Measurements from ENCODE around the gene EMSY.

DNA sequence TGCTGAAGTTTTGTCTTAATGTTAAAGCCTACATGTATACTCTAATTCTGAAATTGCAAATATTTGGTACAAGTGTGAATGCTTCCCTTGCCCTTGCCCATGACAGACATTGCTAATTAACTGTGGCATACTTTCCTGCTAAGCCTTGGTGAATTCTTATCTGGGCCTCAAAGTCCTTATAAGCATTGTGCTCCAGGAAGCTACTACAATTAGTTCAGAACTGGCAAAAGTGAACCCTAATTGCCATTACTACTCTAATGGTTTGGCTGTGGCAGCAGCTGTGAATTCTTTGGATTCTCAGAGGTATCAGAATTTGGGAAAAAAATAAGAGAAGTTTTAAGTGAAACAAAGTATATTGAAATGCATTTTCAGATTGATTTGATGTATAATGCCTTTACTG lies 24.3 kb downstream of the EMSY start:
- TF ChIP-seq TBP (CRISPR knock-in tag; IDR thresholded peaks at IDR 0.05), result no peak
- TF ChIP-seq CTCF (CRISPR knock-in tag; IDR thresholded peaks at IDR 0.05), result no peak
- no peak for TF ChIP-seq EZH2 (conservative IDR thresholded peaks at IDR 0.05; ENCODE audit: low read depth, low read length)
- TF ChIP-seq KDM5A (IDR thresholded peaks at IDR 0.05; ENCODE audit: borderline replicate concordance, low read length), result no peak
- no peak for TF ChIP-seq FOXJ3 (CRISPR knock-in tag; IDR thresholded peaks at IDR 0.05; ENCODE audit: borderline replicate concordance)
